Ectodermal cell (in vitro differentiated cells): ENCODE results near the gene PCNX2. TPM values are rescaled to one million over a fixed set of nuclear protein-coding genes. Genes with fewer than 3 reads are reported as not detected.

Experiments
- H3K27ac ChIP-seq: 2 replicates; pipeline ENCODE4 v1.7.0; 2013; ENCODE audit warnings: mild to moderate bottlenecking, low read depth, low read length; ENCODE audit not compliant: insufficient read depth, poor library complexity, severe bottlenecking
- H3K27me3 ChIP-seq: 2 replicates; pipeline ENCODE4 v1.7.0; 2013; ENCODE audit warnings: mild to moderate bottlenecking, low read length; ENCODE audit not compliant: insufficient read depth, control insufficient read depth, poor library complexity, severe bottlenecking
- H3K36me3 ChIP-seq: one replicate; pipeline ENCODE4 v1.7.0; 2013; ENCODE audit warnings: low read length; ENCODE audit not compliant: control insufficient read depth, insufficient read depth
- H3K4me1 ChIP-seq: one replicate; pipeline ENCODE4 v1.7.0; 2013; ENCODE audit warnings: low read length; ENCODE audit not compliant: control insufficient read depth, insufficient read depth
- H3K4me3 ChIP-seq: 2 replicates; pipeline ENCODE4 v1.7.0; 2013; ENCODE audit warnings: low read depth, low read length, control low read depth; ENCODE audit not compliant: insufficient read depth
- H3K9me3 ChIP-seq: 2 replicates; pipeline ENCODE4 v1.7.0; 2013; ENCODE audit warnings: mild to moderate bottlenecking, low read length, moderate library complexity; ENCODE audit not compliant: control insufficient read depth
- WGBS, 2 experiments: methylation state at CpG; one replicate each; pipeline ENCODE4 v1.1.7; 2013; ENCODE audit warnings: missing lambda C conversion rate in 2 of 2; 5-methylcytosine and 5-hydroxymethylcytosine counted together
- polyA plus RNA-seq, 4 experiments: library from polyadenylated mRNA; stranded (reverse); fragments of 50-300 nt; gene quantifications; one replicate each; pipeline ENCODE4 v1.2.3, GENCODE V29; 2013

PCNX2 gene
- 17.0 TPM for polyA plus RNA-seq (2013, experiment 1 of 4)
- 22.2 TPM for polyA plus RNA-seq (2013, experiment 2 of 4)
- polyA plus RNA-seq (2013, experiment 3 of 4) = 13.3 TPM
- 16.5 TPM for polyA plus RNA-seq (2013, experiment 4 of 4)

GRCh38 chr1:233295237-233295974, at the start of gene PCNX2:
Gene PCNX2 (minus strand): TSS chr1:233295725. CDS start chr1:233295478, 247 bp downstream.
- 0% methylated on average over 54 of the region's 54 CpGs for WGBS, 2 experiments
- peak within 1 kb of the TSS; percentile 70 for H3K4me3 ChIP-seq
- no peaks in the 10 kb centered on the region for H3K4me1 ChIP-seq
- no peak within 1 kb of the TSS for H3K27ac ChIP-seq
- no peaks in the 10 kb centered on the region for H3K27me3 ChIP-seq
- H3K9me3 ChIP-seq = no peaks in the 10 kb centered on the region
- no peaks in the 10 kb centered on the region for H3K36me3 ChIP-seq

GRCh38 chr1:233343262-233343661, 47.7 kb upstream of the PCNX2 start:
- 86% methylated on average over 1 of the region's 1 CpG; no CpG with 5 or more reads in 1 of the 2 experiments for WGBS, 2 experiments
- no peak overlapping the region for H3K4me3 ChIP-seq
- no peak overlapping the region for H3K27ac ChIP-seq
- H3K4me1 ChIP-seq = no peaks in the 10 kb centered on the region
- H3K36me3 ChIP-seq = no peaks in the 10 kb centered on the region
- no peaks in the 10 kb centered on the region for H3K9me3 ChIP-seq
- H3K27me3 ChIP-seq = no peaks in the 10 kb centered on the region

GRCh38 chr1:233342086-233342485, 46.6 kb upstream of the PCNX2 start:
- no peaks in the 10 kb centered on the region for H3K36me3 ChIP-seq
- no peaks in the 10 kb centered on the region for H3K4me1 ChIP-seq
- H3K27me3 ChIP-seq = no peaks in the 10 kb centered on the region

GRCh38 chr1:233340966-233341516, 45.5 kb upstream of the PCNX2 start:
- Histone ChIP-seq H3K9me3 (no peaks in the 10 kb centered on the region), H3K4me1 (no peaks in the 10 kb centered on the region), H3K36me3 (no peaks in the 10 kb centered on the region), H3K4me3 (no peak overlapping the region), H3K27me3 (no peaks in the 10 kb centered on the region), H3K27ac (no peak overlapping the region)
- 91 to 92% methylated on average over 4 of the region's 4 CpGs for WGBS, 2 experiments

More at GRCh38 chr1:233342086-233342485, 46.6 kb upstream of the PCNX2 start:
- Histone ChIP-seq H3K4me3 (no peak overlapping the region), H3K9me3 (no peaks in the 10 kb centered on the region), H3K27ac (no peak overlapping the region)

GRCh38 chr1:233340031-233340555, 44.6 kb upstream of the PCNX2 start:
- Histone ChIP-seq H3K27ac (no peak overlapping the region), H3K4me1 (no peaks in the 10 kb centered on the region), H3K9me3 (no peaks in the 10 kb centered on the region), H3K36me3 (no peaks in the 10 kb centered on the region), H3K27me3 (no peaks in the 10 kb centered on the region), H3K4me3 (no peak overlapping the region)
- WGBS, 2 experiments = 93 to 95% methylated on average over 3 of the region's 3 CpGs

- Histone ChIP-seq H3K27me3 (no peaks in the 10 kb centered on the region), H3K27ac (no peak overlapping the region), H3K36me3 (no peaks in the 10 kb centered on the region), H3K9me3 (no peaks in the 10 kb centered on the region), H3K4me1 (no peaks in the 10 kb centered on the region), H3K4me3 (no peak overlapping the region)
- WGBS, 2 experiments = 87 to 93% methylated on average over 2 of the region's 2 CpGs
Measured at GRCh38 chr1:233338102-233338501, 42.6 kb upstream of the PCNX2 start.

- 91 to 92% methylated on average over 2 to 3 of the region's 3 CpGs for WGBS, 2 experiments
- Histone ChIP-seq H3K27ac (no peak overlapping the region), H3K4me3 (no peak overlapping the region), H3K27me3 (no peaks in the 10 kb centered on the region), H3K4me1 (no peaks in the 10 kb centered on the region), H3K9me3 (no peaks in the 10 kb centered on the region), H3K36me3 (no peaks in the 10 kb centered on the region)
Measured at GRCh38 chr1:233337505-233337904, 42.0 kb upstream of the PCNX2 start.

- WGBS, 2 experiments = 89 to 92% methylated on average over 5 of the region's 5 CpGs
- H3K9me3 ChIP-seq = no peaks in the 10 kb centered on the region
- no peaks in the 10 kb centered on the region for H3K27me3 ChIP-seq
- H3K27ac ChIP-seq = no peak overlapping the region
- no peaks in the 10 kb centered on the region for H3K36me3 ChIP-seq
- no peaks in the 10 kb centered on the region for H3K4me1 ChIP-seq
- no peak overlapping the region for H3K4me3 ChIP-seq
Measured at GRCh38 chr1:233336554-233337456, 41.3 kb upstream of the PCNX2 start.

GRCh38 chr1:233334092-233334491, 38.6 kb upstream of the PCNX2 start:
- peaks cover 15% of the 10 kb centered on the region for H3K27me3 ChIP-seq
- H3K27ac ChIP-seq = no peak overlapping the region
- no peaks in the 10 kb centered on the region for H3K9me3 ChIP-seq
- no peaks in the 10 kb centered on the region for H3K4me1 ChIP-seq
- WGBS, 2 experiments = 94 to 96% methylated on average over 7 of the region's 7 CpGs
- no peaks in the 10 kb centered on the region for H3K36me3 ChIP-seq
- no peak overlapping the region for H3K4me3 ChIP-seq

- H3K4me3 ChIP-seq = no peak overlapping the region
- H3K36me3 ChIP-seq = no peaks in the 10 kb centered on the region
- H3K9me3 ChIP-seq = no peaks in the 10 kb centered on the region
- whole genome bisulfite sequencing, 2 experiments = 94 to 100% methylated on average over 1 of the region's 1 CpG
- H3K27me3 ChIP-seq = peaks cover 25% of the 10 kb centered on the region
- no peaks in the 10 kb centered on the region for H3K4me1 ChIP-seq
- H3K27ac ChIP-seq = no peak overlapping the region
Measured at GRCh38 chr1:233333086-233333485, 37.6 kb upstream of the PCNX2 start.
